Adrenal gland (tissue), 12 donors: ENCODE results near the gene FXYD3. TPM values are rescaled to one million over a fixed set of nuclear protein-coding genes. Genes with fewer than 3 reads are reported as not detected.

Source experiments
- DNase-seq, 7 donors: peaks; one replicate each; pipeline ENCODE4 v3.0.0-alpha.2; 2019 to 2020
- H3K27ac ChIP-seq, 5 donors: fragments of 200-600 bp; sonication (generic) in 4 of 5; 1 replicate in 3 of 5; 2 replicates in 2 of 5; pipeline versions ENCODE4 v1.5.1 to v1.8.0; 2016 to 2020; ENCODE audit warnings: mild to moderate bottlenecking in 1 of 5
- H3K27me3 ChIP-seq: fragments of 200-600 bp; 2 replicates; pipeline ENCODE4 v1.8.0; 2021
- H3K36me3 ChIP-seq, 2 donors: fragments of 200-600 bp; replicated peaks in 1 of 2; 1 replicate in 1 of 2; 2 replicates in 1 of 2; pipeline versions ENCODE4 v1.5.1 to v1.8.0; 2018 to 2022
- H3K4me1 ChIP-seq, 2 donors: fragments of 200-600 bp; replicated peaks in 1 of 2; 1 replicate in 1 of 2; 2 replicates in 1 of 2; pipeline versions ENCODE4 v1.5.1 to v1.8.0; 2018 to 2021
- H3K4me3 ChIP-seq, 4 donors: fragments of 200-600 bp; sonication (generic) in 3 of 4; one replicate each; pipeline ENCODE4 v1.5.1; 2016 to 2018
- H3K9me3 ChIP-seq, 3 donors: fragments of 200-600 bp; sonication (generic) in 1 of 3; replicated peaks in 1 of 3; 1 replicate in 2 of 3; 2 replicates in 1 of 3; pipeline versions ENCODE4 v1.5.1 to v1.8.0; 2016 to 2021
- CTCF ChIP-seq, 6 experiments: fragments of 450-650 bp in 4 of 6; fragments of 200-600 bp in 2 of 6; sonication (generic) in 1 of 6; IDR thresholded peaks; 1 replicate in 5 of 6; 2 replicates in 1 of 6; pipeline versions ENCODE4 v1.5.1 to v1.8.0; 2016 to 2021; ENCODE audit warnings: antibody characterized with exemption in 6 of 6, mild to moderate bottlenecking in 2 of 6, moderate library complexity in 1 of 6
- POLR2A ChIP-seq, 2 donors: fragments of 450-650 bp; IDR thresholded peaks; one replicate each; pipeline ENCODE4 v1.6.1; 2017; ENCODE audit warnings: antibody characterized with exemption in 2 of 2, mild to moderate bottlenecking in 2 of 2, moderate library complexity in 1 of 2
- WGBS, 4 donors: extraction: QIAGEN DNeasy Blood & Tissue Kit in 2 of 4; methylation state at CpG; one replicate each; pipeline versions ENCODE4 v1.1.5 to v1.1.7; 2013 to 2017; 5-methylcytosine and 5-hydroxymethylcytosine counted together
- intact Hi-C, 2 donors: fragments of 100-400 bp; cut with DNase I; formaldehyde crosslinking; loops; one replicate each; pipeline versions ENCODE4 v1.14.1 to v1.15.0; 2022 to 2023
- polyA plus RNA-seq, 3 donors: library from polyadenylated mRNA; stranded (reverse); fragments of 200-250 nt in 2 of 3; fragments of 350-450 nt in 1 of 3; fragmentation: Illumina TruSeq in 1 of 3; extraction: RNeasy Lipid Tissue Mini Kit (QIAGEN cat#74804) in 1 of 3; gene quantifications; one replicate each; pipeline ENCODE4 v1.2.3, GENCODE V29; 2013 to 2014
- small RNA-seq, 2 donors: library from RNA; depleted of rRNA; stranded (forward); fragments of <200 nt; gene quantifications; one replicate each; pipeline ENCODE3, GENCODE V24; 2016
- total RNA-seq, 9 donors: library from RNA; depleted of rRNA in 4 of 9; stranded (reverse); fragments of >200 nt in 4 of 9; fragments of 120-200 nt in 1 of 9; fragmentation: NEBNext Ultra II Directional in 1 of 9; extraction: Animal tissue kit (Norgen Biotek cat#: 25700) in 1 of 9; gene quantifications; one replicate each; pipeline versions ENCODE4 v1.1.0 to v1.2.4, GENCODE V29; 2013 to 2023
- donor health status: healthy with polysubstance abuse.
- donor health status: Bipolar disorder and iron deficiency.
- donor health status: DM: yes; HTN: yes; CAD: no.
- donor health status: DM: no; HTN: no; CAD: no.
- donor health status: DM: no; HTN: no; CAD: no.
- donor health status: DM: yes; HTN: yes; CAD: no.

Gene FXYD3
- total and polyA plus RNA-seq, 12 donors = 0.34 to 4.6 (median 2.3) TPM; not detected in 4

DNA sequence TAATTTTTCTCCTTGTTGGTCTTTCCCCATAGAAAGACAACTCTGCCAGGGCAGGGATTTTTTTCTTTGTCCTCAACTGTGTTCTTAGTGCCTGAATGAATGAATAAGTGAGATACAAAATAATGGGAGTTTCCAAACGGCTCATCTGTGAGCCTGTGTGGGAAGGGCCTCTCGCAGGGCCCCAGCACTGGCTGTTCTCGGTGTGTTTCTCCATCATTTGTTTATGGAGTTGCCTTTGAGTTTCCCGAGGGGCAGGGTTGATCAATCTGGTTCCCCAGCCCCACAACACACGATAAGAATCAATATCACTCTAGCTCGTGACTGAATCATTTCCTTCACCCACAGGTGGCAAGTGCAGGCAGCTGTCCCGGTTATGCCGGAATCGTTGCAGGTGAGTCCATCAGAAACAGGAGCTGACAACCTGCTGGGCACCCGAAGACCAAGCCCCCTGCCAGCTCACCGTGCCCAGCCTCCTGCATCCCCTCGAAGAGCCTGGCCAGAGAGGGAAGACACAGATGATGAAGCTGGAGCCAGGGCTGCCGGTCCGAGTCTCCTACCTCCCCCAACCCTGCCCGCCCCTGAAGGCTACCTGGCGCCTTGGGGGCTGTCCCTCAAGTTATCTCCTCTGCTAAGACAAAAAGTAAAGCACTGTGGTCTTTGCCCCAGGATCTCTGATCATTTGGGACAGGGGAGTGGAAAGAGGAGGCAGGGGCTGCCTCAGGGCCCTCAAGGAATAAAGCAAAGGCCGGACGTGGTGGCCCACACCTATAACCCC, 53.8 kb downstream of the FXYD3 start:
- TF ChIP-seq POLR2A (IDR thresholded peaks at IDR 0.05) = no peak
- TF ChIP-seq CTCF (IDR thresholded peaks at IDR 0.05) = no peak
- 80 to 85% (median 84%) methylated on average over 14 to 18 of the region's 18 CpGs for WGBS, 4 donors
- peak in 1 of 7 donors; percentile 23 for DNase-seq
- no peaks in the 10 kb centered on the region for H3K4me1 ChIP-seq
- H3K9me3 ChIP-seq = no peaks in the 10 kb centered on the region
- intact Hi-C loops = no loop called here
- no peaks in the 10 kb centered on the region for H3K36me3 ChIP-seq
- no peak overlapping the region for H3K27ac ChIP-seq
- H3K27me3 ChIP-seq = no peaks in the 10 kb centered on the region
- H3K4me3 ChIP-seq = no peak overlapping the region

- WGBS, 4 donors = 62 to 75% (median 68%) methylated on average over 7 of the region's 7 CpGs
- peak in 2 of 7 donors; percentile 31 to 47 for DNase-seq
- Histone ChIP-seq H3K4me3 (no peak overlapping the region), H3K4me1 (no peaks in the 10 kb centered on the region), H3K36me3 (no peaks in the 10 kb centered on the region), H3K27ac (no peak overlapping the region), H3K9me3 (no peaks in the 10 kb centered on the region), H3K27me3 (no peaks in the 10 kb centered on the region)
- intact Hi-C loops = no loop called here
- TF ChIP-seq CTCF (IDR thresholded peaks at IDR 0.05) = no peak
- no peak for TF ChIP-seq POLR2A (IDR thresholded peaks at IDR 0.05)
These were observed 54.9 kb downstream of the FXYD3 start for GRCh38 chr19:35170359-35171061.

DNA sequence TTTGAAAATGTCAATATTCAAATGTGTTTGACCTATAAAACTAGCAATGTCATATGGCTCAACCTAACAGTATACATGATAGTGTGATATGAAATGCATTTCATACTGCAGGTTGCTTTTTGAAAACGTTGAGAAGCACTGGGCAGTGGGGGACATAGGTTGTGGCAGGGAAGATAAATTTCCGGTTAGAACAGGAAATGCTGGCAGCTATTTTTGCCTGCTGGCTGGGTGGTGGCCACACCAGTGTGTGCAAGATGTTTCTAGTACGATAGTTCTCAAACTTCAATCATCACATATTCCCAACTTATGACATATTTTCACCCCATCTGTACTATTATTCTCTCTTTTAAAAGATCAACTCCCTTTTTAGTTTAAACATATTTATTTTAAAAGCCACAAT, 56.1 kb downstream of the FXYD3 start:
- H3K36me3 ChIP-seq = no peaks in the 10 kb centered on the region
- H3K27me3 ChIP-seq = no peaks in the 10 kb centered on the region
- TF ChIP-seq CTCF (IDR thresholded peaks at IDR 0.05) (no peak), POLR2A (IDR thresholded peaks at IDR 0.05) (no peak)
- H3K4me3 ChIP-seq = no peak overlapping the region
- intact Hi-C loops = no loop called here
- WGBS, 4 donors = 39 to 50% (median 45%) methylated on average over 3 of the region's 3 CpGs
- H3K27ac ChIP-seq = no peak overlapping the region
- no peaks in the 10 kb centered on the region for H3K4me1 ChIP-seq
- peak in 2 of 7 donors; percentile 18 to 42 for DNase-seq
- H3K9me3 ChIP-seq = no peaks in the 10 kb centered on the region

Small RNA genes lying within 50 kb of the gene (small RNA-seq; reads per million reads assigned to genes)
- gene AC020907.2 = 0 reads per million in 2 donors

Other genes starting within 250 kb of the FXYD3 start
- gene ZNF30, start 188.9 kb upstream of the FXYD3 start, total RNA-seq = 1 to 10 TPM; 2.1 to 5.6 (median 3.6) TPM
- gene ZNF30, start 188.9 kb upstream of the FXYD3 start, polyA plus RNA-seq = 1 to 10 TPM; 2.8 to 5.3 (median 3.6) TPM
- gene ZNF792, start 151.6 kb upstream of the FXYD3 start, total RNA-seq = 1 to 10 TPM; 3.3 to 8.4 (median 6.8) TPM
- gene ZNF792, start 151.6 kb upstream of the FXYD3 start, polyA plus RNA-seq = 1 to 10 TPM in 1 of 3 donors, under 1 TPM in 2; 0.61 to 2.1 (median 0.97) TPM
- 100 to 1,000 TPM in 1 of 9 donors, 10 to 100 TPM in 8; 31.2 to 101 (median 79.4) TPM for gene GRAMD1A, start 115.5 kb upstream of the FXYD3 start, total RNA-seq
- 100 to 1,000 TPM in 1 of 3 donors, 10 to 100 TPM in 2; 41.5 to 125 (median 74.9) TPM for gene GRAMD1A, start 115.5 kb upstream of the FXYD3 start, polyA plus RNA-seq
- gene SCN1B, start 85.4 kb upstream of the FXYD3 start, total RNA-seq = 10 to 100 TPM in 6 of 9 donors, 1 to 10 TPM in 2, under 1 TPM in 1; 0.83 to 34.5 (median 15.7) TPM
- gene SCN1B, start 85.4 kb upstream of the FXYD3 start, polyA plus RNA-seq = 10 to 100 TPM in 2 of 3 donors, 1 to 10 TPM in 1; 4.4 to 13.2 (median 11.6) TPM
- 1 to 10 TPM in 2 of 9 donors, under 1 TPM in 6, not detected in 1; 0.20 to 2.6 (median 0.78) TPM for gene HPN, start 74.1 kb upstream of the FXYD3 start, total RNA-seq
- 1 to 10 TPM in 1 of 3 donors, under 1 TPM in 1, not detected in 1; 0.88 to 1.7 TPM for gene HPN, start 74.1 kb upstream of the FXYD3 start, polyA plus RNA-seq
- gene LGI4, start 19.2 kb downstream of the FXYD3 start, total RNA-seq = 1 to 10 TPM in 6 of 9 donors, under 1 TPM in 3; 0.17 to 4.4 (median 1.0) TPM
- 10 to 100 TPM in 2 of 3 donors, 1 to 10 TPM in 1; 1.8 to 22.4 (median 19.5) TPM for gene LGI4, start 19.2 kb downstream of the FXYD3 start, polyA plus RNA-seq
- gene FXYD1, start 23.0 kb downstream of the FXYD3 start, total RNA-seq = 10 to 100 TPM in 3 of 9 donors, 1 to 10 TPM in 5, not detected in 1; 2.0 to 16.1 (median 6.6) TPM
- gene FXYD1, start 23.0 kb downstream of the FXYD3 start, polyA plus RNA-seq = 10 to 100 TPM in 2 of 3 donors, 1 to 10 TPM in 1; 5.5 to 58.6 (median 45.7) TPM
- under 1 TPM in 1 of 9 donors, not detected in 8; 0.39 TPM for gene FXYD7, start 27.4 kb downstream of the FXYD3 start, total RNA-seq
- gene FXYD7, start 27.4 kb downstream of the FXYD3 start, polyA plus RNA-seq = under 1 TPM in 2 of 3 donors, not detected in 1; 0.64 to 0.67 TPM
- 10 to 100 TPM in 8 of 9 donors, 1 to 10 TPM in 1; 4.2 to 68.4 (median 30.4) TPM for gene FXYD5, start 38.9 kb downstream of the FXYD3 start, total RNA-seq
- 100 to 1,000 TPM in 1 of 3 donors, 10 to 100 TPM in 2; 34.6 to 123 (median 84.2) TPM for gene FXYD5, start 38.9 kb downstream of the FXYD3 start, polyA plus RNA-seq
- gene FAM187B, start 112.9 kb downstream of the FXYD3 start, total RNA-seq = under 1 TPM in 2 of 9 donors, not detected in 7; 0.06 to 0.18 TPM
- gene FAM187B, start 112.9 kb downstream of the FXYD3 start, polyA plus RNA-seq = under 1 TPM in 2 of 3 donors, not detected in 1; 0.13 to 0.48 TPM
- gene LSR, start 133.2 kb downstream of the FXYD3 start, total RNA-seq = 100 to 1,000 TPM in 1 of 9 donors, 10 to 100 TPM in 8; 30.2 to 106 (median 54.7) TPM
- gene LSR, start 133.2 kb downstream of the FXYD3 start, polyA plus RNA-seq = 10 to 100 TPM in 2 of 3 donors, 1 to 10 TPM in 1; 8.2 to 87.8 (median 62.7) TPM
- 100 to 1,000 TPM in 8 of 9 donors, 10 to 100 TPM in 1; 50.6 to 220 (median 145) TPM for gene USF2, start 153.1 kb downstream of the FXYD3 start, total RNA-seq
- gene USF2, start 153.1 kb downstream of the FXYD3 start, polyA plus RNA-seq = 100 to 1,000 TPM; 116 to 302 (median 169) TPM
- gene HAMP, start 166.7 kb downstream of the FXYD3 start, total RNA-seq = 1 to 10 TPM in 2 of 9 donors, under 1 TPM in 3, not detected in 4; 0.57 to 1.7 (median 0.90) TPM
- 1 to 10 TPM in 2 of 3 donors, under 1 TPM in 1; 0.84 to 9.3 (median 1.5) TPM for gene HAMP, start 166.7 kb downstream of the FXYD3 start, polyA plus RNA-seq
- gene MAG, start 176.3 kb downstream of the FXYD3 start, total RNA-seq = 10 to 100 TPM in 1 of 9 donors, 1 to 10 TPM in 6, under 1 TPM in 1, not detected in 1; 0.45 to 45.0 (median 4.4) TPM
- under 1 TPM; 0.33 to 0.88 (median 0.40) TPM for gene MAG, start 176.3 kb downstream of the FXYD3 start, polyA plus RNA-seq
- gene CD22, start 213.4 kb downstream of the FXYD3 start, total RNA-seq = 10 to 100 TPM in 2 of 9 donors, 1 to 10 TPM in 7; 1.8 to 16.1 (median 7.3) TPM
- 1 to 10 TPM; 3.5 to 6.4 (median 4.2) TPM for gene CD22, start 213.4 kb downstream of the FXYD3 start, polyA plus RNA-seq
- gene FFAR1, start 232.1 kb downstream of the FXYD3 start, total RNA-seq = under 1 TPM in 1 of 9 donors, not detected in 8; 0.11 TPM
- gene FFAR1, start 232.1 kb downstream of the FXYD3 start, polyA plus RNA-seq = under 1 TPM in 1 of 3 donors, not detected in 2; 0.03 TPM
- gene FFAR3, start 242.6 kb downstream of the FXYD3 start, total RNA-seq = under 1 TPM in 2 of 9 donors, not detected in 7; 0.11 to 0.18 TPM
- under 1 TPM in 2 of 3 donors, not detected in 1; 0.16 to 0.17 TPM for gene FFAR3, start 242.6 kb downstream of the FXYD3 start, polyA plus RNA-seq